H1 (cell line): ENCODE data around the gene RALGAPB. TPM values are rescaled to one million over a fixed set of nuclear protein-coding genes. Genes with fewer than 3 reads are reported as not detected.
"Not testable (repeated sequence)": the region's sequence is repeated elsewhere in the genome, so short reads cannot be mapped to it uniquely, and the experiment has no call there.

ENCODE experiments used
- CTCF ChIA-PET: fragments of 300-600 bp; sonication (Branson Sonifier 250); formaldehyde crosslinking; loops from one replicate; lab custom pipeline; 2021; ENCODE audit not compliant: partially characterized antibody; lab: Charles Lee
- POLR2A ChIA-PET: fragments of 300-600 bp; sonication (Branson Sonifier 250); formaldehyde crosslinking; loops from one replicate; lab custom pipeline; 2021; ENCODE audit warnings: inconsistent platforms; ENCODE audit not compliant: partially characterized antibody; lab: Charles Lee
- DNase-seq, 2 experiments: peaks; one replicate each; pipeline versions ENCODE4 v3.0.0 to v3.0.0-alpha.2; 2010 to 2022; ENCODE audit warnings: low spot score in 2 of 2, low read depth in 1 of 2, mixed read lengths in 1 of 2
- FAIRE-seq: peaks from 2 replicates; lab custom pipeline; 2011; peaks lifted over from hg19 to GRCh38; lab: Jason Lieb, UNC
- H2AFZ ChIP-seq: 2 replicates; pipeline ENCODE4 v1.8.1; 2012; ENCODE audit warnings: low read length, inconsistent platforms
- H2AK5ac ChIP-seq: 2 replicates; pipeline ENCODE4 v1.6.1; 2013; ENCODE audit warnings: low read depth, low read length
- H2BK120ac ChIP-seq: replicated peaks from 2 replicates; pipeline ENCODE3; 2013; ENCODE audit warnings: low read depth, low read length, inconsistent platforms
- H2BK12ac ChIP-seq: 2 replicates; pipeline ENCODE4 v1.6.1; 2013; ENCODE audit warnings: low read depth, low read length
- H2BK15ac ChIP-seq: 2 replicates; pipeline ENCODE4 v1.6.1; 2013; ENCODE audit warnings: low read length
- H2BK20ac ChIP-seq: 2 replicates; pipeline ENCODE4 v1.6.1; 2013; ENCODE audit warnings: low read length
- H2BK5ac ChIP-seq: 2 replicates; pipeline ENCODE4 v1.6.1; 2013; ENCODE audit warnings: low read depth, low read length
- H3K14ac ChIP-seq: 2 replicates; pipeline ENCODE4 v1.6.1; 2013; ENCODE audit warnings: inconsistent platforms; ENCODE audit not compliant: insufficient read length
- H3K18ac ChIP-seq: 2 replicates; pipeline ENCODE4 v1.6.1; 2013; ENCODE audit warnings: low read length; ENCODE audit errors: extremely low read depth
- H3K23ac ChIP-seq: 2 replicates; pipeline ENCODE4 v1.6.1; 2013; ENCODE audit warnings: inconsistent platforms; ENCODE audit not compliant: insufficient read length
- H3K23me2 ChIP-seq: 2 replicates; pipeline ENCODE4 v1.6.1; 2013; ENCODE audit warnings: low read depth, low read length
- H3K27ac ChIP-seq: 2 replicates; pipeline ENCODE4 v1.6.1; 2011; ENCODE audit warnings: low read depth, low read length, inconsistent platforms
- H3K27me3 ChIP-seq, 4 experiments: replicated peaks in 1 of 4; 1 replicate in 1 of 4; 2 replicates in 3 of 4; pipeline versions ENCODE4 v1.6.1 to v1.8.1; 2011 to 2013; ENCODE audit warnings: low read length in 3 of 4, mild to moderate bottlenecking in 3 of 4, inconsistent platforms in 2 of 4, mixed read lengths in 2 of 4, moderate library complexity in 1 of 4; ENCODE audit not compliant: control insufficient read depth in 3 of 4, insufficient read depth in 3 of 4; ENCODE audit errors: extremely low read depth in 1 of 4
- H3K36me3 ChIP-seq, 4 experiments: 2 replicates each; pipeline versions ENCODE4 v1.6.1 to v1.8.1; 2011 to 2013; ENCODE audit warnings: mild to moderate bottlenecking in 4 of 4, low read length in 3 of 4, moderate library complexity in 2 of 4, control low read depth in 1 of 4, inconsistent platforms in 1 of 4; ENCODE audit not compliant: insufficient read depth in 4 of 4, control insufficient read depth in 2 of 4
- H3K4ac ChIP-seq: replicated peaks from 2 replicates; pipeline ENCODE3; 2013; ENCODE audit warnings: low read length, low read depth, mixed read lengths, inconsistent platforms; ENCODE audit not compliant: insufficient read length
- H3K4me1 ChIP-seq, 4 experiments: replicated peaks in 1 of 4; 1 replicate in 1 of 4; 2 replicates in 3 of 4; pipeline versions ENCODE4 v1.6.1 to v1.8.1; 2011 to 2013; ENCODE audit warnings: low read length in 3 of 4, inconsistent platforms in 2 of 4, mixed read lengths in 1 of 4; ENCODE audit not compliant: insufficient read depth in 4 of 4, control insufficient read depth in 3 of 4
- H3K4me2 ChIP-seq, 2 experiments: 2 replicates each; pipeline versions ENCODE4 v1.6.1 to v1.8.1; 2011 to 2013; ENCODE audit warnings: low read depth in 2 of 2, low read length in 2 of 2, control low read depth in 1 of 2, inconsistent platforms in 1 of 2, mild to moderate bottlenecking in 1 of 2; ENCODE audit not compliant: insufficient read depth in 1 of 2
- H3K4me3 ChIP-seq, 4 experiments: fragments of 200-600, 300-600 bp in 1 of 4; sonication (generic), shearing (Covaris generic), sonication (Bioruptor Twin) in 1 of 4; 2 replicates each; pipeline versions ENCODE4 v1.5.1 to v1.8.1; 2011 to 2016; ENCODE audit warnings: low read length in 4 of 4, low read depth in 3 of 4, control low read depth in 2 of 4, inconsistent platforms in 2 of 4, mild to moderate bottlenecking in 2 of 4, mixed read lengths in 1 of 4, moderate library complexity in 1 of 4; ENCODE audit not compliant: insufficient read depth in 2 of 4; ENCODE audit errors: extremely low read depth in 1 of 4
- H3K56ac ChIP-seq: replicated peaks from 2 replicates; pipeline ENCODE3; 2013; ENCODE audit warnings: low read depth, mild to moderate bottlenecking, mixed read lengths, low read length, inconsistent platforms; ENCODE audit not compliant: insufficient read length
- H3K79me1 ChIP-seq: 2 replicates; pipeline ENCODE4 v1.6.1; 2013; ENCODE audit warnings: low read depth, low read length, control low read depth
- H3K79me2 ChIP-seq, 2 experiments: 2 replicates each; pipeline versions ENCODE4 v1.6.1 to v1.8.1; 2012 to 2013; ENCODE audit warnings: low read length in 2 of 2, mild to moderate bottlenecking in 2 of 2, inconsistent platforms in 1 of 2; ENCODE audit not compliant: insufficient read depth in 2 of 2, control insufficient read depth in 1 of 2
- H3K9ac ChIP-seq, 4 experiments: replicated peaks in 1 of 4; 1 replicate in 1 of 4; 2 replicates in 3 of 4; pipeline versions ENCODE4 v1.6.1 to v1.8.1; 2011 to 2013; ENCODE audit warnings: low read depth in 3 of 4, low read length in 3 of 4, control low read depth in 2 of 4, mild to moderate bottlenecking in 2 of 4, moderate library complexity in 2 of 4, inconsistent platforms in 1 of 4; ENCODE audit errors: extremely low read depth in 1 of 4
- H3K9me3 ChIP-seq, 2 experiments: 2 replicates each; pipeline versions ENCODE4 v1.6.1 to v1.8.1; 2012 to 2013; ENCODE audit warnings: mild to moderate bottlenecking in 2 of 2, moderate library complexity in 2 of 2, control low read depth in 1 of 2, inconsistent platforms in 1 of 2, low read depth in 1 of 2, low read length in 1 of 2, mixed read lengths in 1 of 2; ENCODE audit not compliant: insufficient read depth in 2 of 2
- H4K20me1 ChIP-seq, 2 experiments: replicated peaks in 1 of 2; 2 replicates each; pipeline versions ENCODE3 to v1.8.1; 2011 to 2013; ENCODE audit warnings: inconsistent platforms in 2 of 2, low read length in 2 of 2, mild to moderate bottlenecking in 1 of 2; ENCODE audit not compliant: insufficient read depth in 2 of 2, control insufficient read depth in 1 of 2
- H4K5ac ChIP-seq: 2 replicates; pipeline ENCODE4 v1.6.1; 2013; ENCODE audit warnings: low read length, low read depth, mixed read lengths, inconsistent platforms; ENCODE audit not compliant: insufficient read length
- H4K8ac ChIP-seq: 2 replicates; pipeline ENCODE4 v1.8.0; 2013; ENCODE audit warnings: mild to moderate bottlenecking, moderate library complexity, low read length, inconsistent platforms; ENCODE audit not compliant: insufficient read depth; ENCODE audit errors: extremely low read depth
- H4K91ac ChIP-seq: replicated peaks from 2 replicates; pipeline ENCODE3; 2013; ENCODE audit warnings: low read length, mixed read lengths, inconsistent platforms; ENCODE audit not compliant: insufficient read length
- WGBS, 2 experiments: shearing (Covaris generic) in 1 of 2; methylation state at CpG; one replicate each; pipeline versions ENCODE4 v1.1.6 to v1.1.7; 2013 to 2015; ENCODE audit warnings: low lambda C conversion rate in 2 of 2, mixed read lengths in 2 of 2, inconsistent platforms in 1 of 2, low coverage in 1 of 2, missing lambda C conversion rate in 1 of 2; ENCODE audit not compliant: insufficient replicate concordance in 2 of 2, insufficient coverage in 1 of 2, insufficient read length in 1 of 2; ENCODE audit errors: extremely low coverage in 1 of 2, missing lambda C conversion rate in 1 of 2; 5-methylcytosine and 5-hydroxymethylcytosine counted together
- polyA plus RNA-seq, 7 experiments: library from polyadenylated mRNA; depleted of rRNA in 3 of 7; stranded (reverse) in 5 of 7; unstranded in 2 of 7; fragments of >200 nt in 5 of 7; fragments of 200-250 nt in 2 of 7; gene quantifications; 1 replicate in 5 of 7; 2 replicates in 1 of 7; 4 replicates in 1 of 7; pipeline versions ENCODE4 v1.2.1 to v1.2.3, GENCODE V29; 2011 to 2013; ENCODE audit warnings: missing spikeins in 2 of 7, mixed read lengths in 2 of 7
- total RNA-seq: library from RNA; stranded (reverse); fragmentation: NEBNext Ultra II Directional; extraction: Animal tissue kit (Norgen Biotek cat#: 25700); gene quantifications from 2 replicates; pipeline ENCODE4 v1.2.1, GENCODE V29; 2021

Gene RALGAPB
- total and polyA plus RNA-seq, 2 of the 8 experiments (the other 6 are each of a cell fraction or from before 2014, with no cell fraction given), result 10.6 to 35.1 TPM

- H3K4me3 ChIP-seq, CTCF ChIA-PET, H2AFZ ChIP-seq, H3K4me2 ChIP-seq, H3K56ac ChIP-seq, H3K36me3 ChIP-seq, H3K18ac ChIP-seq, H2BK120ac ChIP-seq, H3K23ac ChIP-seq, H3K27me3 ChIP-seq, DNase-seq, H4K5ac ChIP-seq, H3K27ac ChIP-seq, H3K9ac ChIP-seq, H2BK12ac ChIP-seq, H3K4ac ChIP-seq, H2AK5ac ChIP-seq, H4K91ac ChIP-seq, H3K9me3 ChIP-seq, H3K79me2 ChIP-seq, H3K14ac ChIP-seq, H3K4me1 ChIP-seq, POLR2A ChIA-PET, H3K23me2 ChIP-seq, H3K79me1 ChIP-seq, H4K20me1 ChIP-seq, H2BK20ac ChIP-seq, H4K8ac ChIP-seq, FAIRE-seq, H2BK15ac ChIP-seq, H2BK5ac ChIP-seq: not testable (repeated sequence)
- no CpG with 5 or more reads among the region's 33 CpGs for WGBS, 2 experiments
Measured at GRCh38 chr20:38461167-38461566, 11.5 kb upstream of the RALGAPB start.

GRCh38 chr20:38461569-38461968 is 11.1 kb upstream of the RALGAPB start:
- H3K23ac ChIP-seq, H2BK5ac ChIP-seq, H2AK5ac ChIP-seq, FAIRE-seq, H4K8ac ChIP-seq, POLR2A ChIA-PET, H4K91ac ChIP-seq, H3K79me2 ChIP-seq, H3K4ac ChIP-seq, H3K27me3 ChIP-seq, H2AFZ ChIP-seq, H3K4me3 ChIP-seq, H3K27ac ChIP-seq, H3K9me3 ChIP-seq, H3K9ac ChIP-seq, H3K56ac ChIP-seq, H2BK15ac ChIP-seq, H2BK20ac ChIP-seq, H3K4me2 ChIP-seq, H4K5ac ChIP-seq, H3K4me1 ChIP-seq, H4K20me1 ChIP-seq, H3K23me2 ChIP-seq, H2BK12ac ChIP-seq, H2BK120ac ChIP-seq, H3K36me3 ChIP-seq, H3K79me1 ChIP-seq, DNase-seq, H3K18ac ChIP-seq, H3K14ac ChIP-seq, CTCF ChIA-PET: not testable (repeated sequence)
- 85% methylated on average over 5 of the region's 30 CpGs; no CpG with 5 or more reads in 1 of the 2 experiments for WGBS, 2 experiments
